HG03103 (cell line): ENCODE measurements around the gene ABHD16B.
"Not testable (repeated sequence)": the region's sequence is repeated elsewhere in the genome, so short reads cannot be mapped to it uniquely, and the experiment has no call there.

ENCODE experiments used
- ATAC-seq: cut with Tn5 transposase; IDR thresholded peaks from one replicate; pipeline ENCODE4 v1.9.1; 2021; ENCODE audit warnings: low read depth; ENCODE audit not compliant: unreplicated experiment

The ABHD16B gene

DNA sequence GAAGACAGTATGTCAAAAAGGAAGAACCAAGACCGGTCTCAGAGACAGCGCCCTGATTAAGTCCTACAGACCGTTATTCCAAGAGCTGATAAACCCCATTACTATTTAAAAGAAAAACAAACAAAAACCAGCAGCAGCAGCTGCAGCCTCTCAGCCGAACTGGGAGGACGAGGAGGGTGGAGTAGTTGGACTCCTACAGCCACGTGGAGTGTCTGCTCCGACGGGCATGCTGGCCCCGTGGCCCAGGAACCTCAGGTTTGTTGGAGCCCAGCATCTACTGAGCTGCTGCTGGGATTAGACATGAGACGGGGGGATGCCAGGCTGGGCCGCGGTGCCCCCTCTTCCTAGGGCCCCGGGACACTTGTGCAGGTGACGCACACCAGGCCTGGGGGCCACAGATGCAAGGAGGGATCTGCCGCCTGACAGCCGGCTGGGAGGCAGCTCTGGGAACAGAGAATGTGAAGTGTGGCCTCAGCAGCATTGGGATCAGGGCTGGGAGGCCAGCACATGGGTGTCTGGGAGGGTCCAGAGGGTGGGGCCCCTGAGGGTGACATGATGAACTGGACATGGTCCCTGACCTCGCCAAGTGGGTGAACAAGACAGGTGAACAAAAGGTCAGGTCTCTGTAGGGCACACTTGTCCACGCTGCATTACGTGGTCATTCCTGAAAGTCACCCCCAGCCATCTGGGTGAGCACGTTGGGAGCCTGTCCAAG is 27.4 kb upstream of the ABHD16B start:
- no peak for ATAC-seq

DNA sequence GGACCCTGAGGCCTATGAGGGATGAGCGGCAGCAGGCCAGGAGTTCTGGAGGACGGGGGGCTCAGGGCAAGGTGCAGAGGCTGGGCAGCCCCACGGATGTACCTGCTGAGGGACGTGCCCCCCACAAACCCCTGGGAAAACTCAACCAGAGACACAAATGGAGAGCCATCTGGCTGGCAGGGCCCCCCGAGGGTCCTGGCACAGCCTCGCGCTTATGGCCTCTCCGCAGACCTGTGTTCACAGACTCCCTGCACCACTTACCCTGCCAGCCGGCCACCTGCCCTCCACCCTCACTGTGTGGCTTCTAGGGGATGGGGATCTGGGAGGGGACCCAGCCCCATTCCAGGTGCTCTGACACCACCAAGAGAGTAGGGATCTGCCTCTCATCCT is 26.8 kb upstream of the ABHD16B start:
- ATAC-seq = no peak

DNA sequence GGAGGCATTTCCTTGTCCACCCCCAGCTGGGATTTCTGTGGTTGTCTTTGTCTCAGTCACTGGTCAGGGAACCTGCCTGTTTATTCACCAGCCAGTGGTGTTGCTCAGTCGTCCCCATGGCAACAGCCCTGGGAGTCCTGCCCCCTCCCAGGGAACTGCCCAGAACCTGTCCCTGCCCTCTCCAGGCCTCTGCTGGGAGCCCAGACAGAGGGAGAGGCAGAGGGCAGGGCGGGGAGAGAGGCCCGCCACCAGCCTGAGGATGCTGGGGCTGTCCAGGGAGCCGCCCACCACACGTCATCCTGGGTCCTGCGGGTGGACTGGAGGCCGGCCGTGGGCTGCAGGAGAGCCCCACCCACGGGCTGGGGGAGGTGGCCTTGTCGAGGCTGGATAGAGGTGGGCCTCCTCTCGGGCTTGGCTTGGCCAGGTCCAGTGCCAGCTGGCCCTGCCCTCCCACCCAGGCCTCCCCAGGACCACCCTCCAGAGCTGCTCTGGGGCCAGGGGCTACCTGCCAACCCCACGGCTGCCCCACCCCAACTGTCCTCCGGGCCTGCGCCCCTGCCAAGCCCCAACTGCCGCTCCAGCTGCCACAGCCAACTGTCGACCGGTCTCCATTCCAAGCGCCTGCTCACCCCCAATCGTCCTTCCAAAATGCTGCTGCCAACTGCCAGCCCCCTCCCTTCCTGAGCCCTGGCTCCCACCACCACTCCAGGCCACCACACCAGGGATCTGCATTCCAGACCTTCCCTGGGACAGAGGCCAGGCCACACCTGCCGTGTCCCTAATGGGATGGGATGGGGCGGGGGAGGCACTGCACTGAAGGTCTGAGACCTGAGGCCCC is 26.1 kb upstream of the ABHD16B start:
- no peak for ATAC-seq

DNA sequence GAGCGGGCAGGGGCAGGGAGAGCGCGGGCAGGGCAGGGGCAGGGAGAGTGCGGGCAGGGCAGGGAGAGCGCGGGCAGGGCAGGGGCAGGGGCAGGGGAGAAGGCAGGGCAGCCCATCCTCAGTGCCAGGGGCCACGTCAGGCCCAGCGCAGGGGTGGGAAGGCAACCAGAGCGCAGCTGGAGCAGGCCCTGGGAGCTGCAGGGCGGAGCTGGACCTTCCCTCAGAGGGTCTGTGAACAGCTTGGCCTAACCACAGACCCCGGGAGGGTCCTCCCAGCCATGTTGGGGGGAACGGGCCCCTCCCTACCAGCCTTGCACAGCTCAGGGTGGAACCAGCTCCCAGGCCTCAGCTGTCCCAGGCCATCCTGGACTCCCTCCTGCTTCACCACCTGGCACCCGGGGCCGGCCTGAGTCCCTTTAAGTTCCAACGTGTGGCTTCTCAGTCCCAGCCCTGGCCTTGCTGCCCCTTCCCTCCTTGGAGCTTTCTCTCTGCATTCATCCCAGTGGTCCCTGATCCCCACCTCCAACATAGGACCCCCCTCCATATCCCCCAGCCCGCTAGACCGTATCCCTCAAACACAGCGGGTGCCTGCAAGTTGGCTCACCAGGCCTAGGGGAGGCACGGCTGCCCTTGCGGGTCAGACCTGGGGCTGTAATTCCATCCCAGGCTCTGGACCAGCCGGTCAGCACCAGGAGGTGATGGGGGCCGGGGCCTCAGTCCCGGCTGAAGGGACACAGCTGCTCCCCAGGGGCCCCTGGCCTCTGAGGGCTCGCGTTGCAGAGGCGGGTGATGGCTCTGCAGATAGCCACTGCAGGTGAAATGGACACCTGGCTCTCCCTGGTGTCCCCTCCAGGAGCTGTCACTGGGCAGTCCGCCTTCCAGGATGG is 24.6 kb upstream of the ABHD16B start:
- no peak for ATAC-seq

DNA sequence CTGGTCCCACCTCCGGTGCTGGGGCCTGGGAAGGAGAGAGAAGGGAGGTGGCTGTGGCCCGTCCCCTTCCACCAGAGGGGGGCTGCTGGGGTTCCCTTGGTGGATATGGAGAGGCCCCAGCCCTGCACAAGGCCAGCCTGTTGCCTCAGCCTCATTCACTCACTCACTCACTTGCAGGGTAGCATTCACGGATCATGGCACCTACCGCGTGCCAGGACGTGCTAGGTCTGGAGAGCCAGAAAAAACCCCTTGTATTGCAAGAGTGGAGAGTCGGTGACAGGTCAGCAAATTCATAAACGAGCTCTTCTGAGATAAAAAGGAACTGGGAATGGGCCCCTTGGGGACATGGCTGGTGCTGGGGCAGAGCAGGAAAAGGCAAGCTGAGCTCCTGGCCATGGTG is 23.8 kb upstream of the ABHD16B start:
- ATAC-seq = no peak

DNA sequence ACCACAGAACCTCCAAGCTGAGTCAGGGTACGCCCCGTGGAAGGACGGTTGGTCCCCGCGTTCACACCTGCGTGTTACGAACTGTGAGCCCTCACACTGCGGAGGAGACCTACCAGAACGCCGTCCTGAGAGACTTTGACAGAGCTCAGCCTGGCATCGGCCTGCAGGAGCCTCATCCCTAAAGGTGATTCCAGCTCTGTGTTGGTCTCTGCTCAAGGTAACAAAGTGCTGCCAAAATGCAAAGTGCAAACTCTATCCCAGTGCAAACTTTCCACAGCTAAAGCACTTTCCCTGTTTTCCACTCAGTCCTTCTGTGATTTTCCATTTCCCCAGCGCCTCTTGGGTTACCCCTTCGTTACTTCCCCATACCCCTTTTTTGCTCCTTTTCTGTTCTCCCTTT is 21.7 kb upstream of the ABHD16B start:
- no peak for ATAC-seq

DNA sequence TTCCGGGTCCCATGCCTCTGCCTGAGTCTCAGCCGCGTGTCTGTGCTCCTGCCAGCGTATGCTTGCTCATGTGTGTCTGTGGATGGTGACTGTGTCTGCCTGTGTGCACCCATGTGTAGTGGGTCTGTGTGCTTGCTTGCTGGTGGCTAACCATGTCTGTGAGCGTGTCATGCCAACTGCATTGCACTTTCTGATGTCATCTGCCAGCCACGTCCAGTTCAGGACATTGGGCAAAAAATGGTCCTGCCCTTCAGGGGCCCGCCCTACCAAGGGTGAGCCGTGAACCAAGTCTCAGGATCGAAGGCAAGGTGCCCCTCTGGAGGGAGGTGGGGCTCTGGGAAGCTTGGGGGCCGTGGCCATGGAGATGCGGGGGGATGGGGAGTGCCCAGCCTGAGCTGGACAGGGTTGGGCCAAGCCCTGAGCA is 20.9 kb upstream of the ABHD16B start:
- ATAC-seq = no peak

DNA sequence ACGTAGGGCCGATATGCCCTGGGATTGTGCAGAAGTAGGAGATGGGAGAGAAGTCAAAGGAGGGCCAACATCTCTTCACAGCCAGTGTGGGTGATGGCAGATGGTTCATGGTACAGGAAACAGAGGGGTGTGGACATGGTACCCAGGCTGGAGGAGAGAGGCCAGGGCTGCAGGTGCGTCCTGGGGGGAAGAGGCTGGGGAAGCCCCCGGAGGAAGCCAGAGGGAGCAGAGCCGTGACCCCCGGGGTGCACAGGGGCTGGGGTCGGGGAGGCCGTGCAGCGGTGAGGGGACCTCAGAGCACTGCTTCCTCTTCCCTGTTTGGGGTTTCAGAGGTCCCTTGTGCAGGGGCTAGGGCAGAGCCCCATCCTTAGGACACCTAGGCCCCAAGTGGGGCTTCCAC is 19.0 kb upstream of the ABHD16B start:
- ATAC-seq = no peak

DNA sequence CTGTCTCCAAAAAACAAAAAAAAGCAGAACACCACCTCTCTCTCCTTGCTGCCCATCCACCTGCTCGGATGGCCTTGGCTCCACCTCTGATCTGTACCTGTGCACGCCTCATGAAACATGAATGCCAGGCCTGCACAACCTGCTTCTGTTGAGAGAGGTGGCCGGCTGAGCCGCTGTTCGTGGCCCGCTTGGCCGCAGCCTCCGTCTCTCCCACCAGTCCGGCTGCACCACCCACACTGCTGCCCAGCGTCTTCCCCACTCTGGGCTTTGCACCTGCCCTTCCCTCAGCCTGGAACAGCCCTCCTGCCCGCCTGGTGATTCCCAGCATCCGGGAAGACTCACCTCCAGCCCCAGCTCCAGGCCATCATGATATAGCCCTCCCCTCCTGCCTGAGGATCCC is 18.1 kb upstream of the ABHD16B start:
- no peak for ATAC-seq

DNA sequence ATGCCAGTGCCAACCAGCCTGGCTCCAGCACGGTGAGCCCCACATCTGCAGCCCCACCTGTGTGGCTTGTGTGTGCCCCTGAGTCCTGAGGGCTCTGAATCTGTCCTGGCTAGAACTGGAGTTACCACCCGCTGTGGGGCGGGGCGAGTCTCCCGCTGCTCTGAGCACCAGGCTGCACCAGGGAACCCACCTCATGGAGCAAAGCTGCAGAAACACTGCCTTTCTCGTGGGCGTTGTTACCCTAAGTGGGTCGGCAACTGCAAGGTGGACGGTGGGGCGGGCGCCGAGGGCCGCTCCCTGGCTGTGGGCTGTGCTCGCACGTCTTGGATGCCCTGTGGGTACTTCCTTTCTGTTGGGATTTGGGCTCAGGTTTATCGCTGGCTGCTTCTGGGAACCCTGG is 17.5 kb upstream of the ABHD16B start:
- no peak for ATAC-seq

DNA sequence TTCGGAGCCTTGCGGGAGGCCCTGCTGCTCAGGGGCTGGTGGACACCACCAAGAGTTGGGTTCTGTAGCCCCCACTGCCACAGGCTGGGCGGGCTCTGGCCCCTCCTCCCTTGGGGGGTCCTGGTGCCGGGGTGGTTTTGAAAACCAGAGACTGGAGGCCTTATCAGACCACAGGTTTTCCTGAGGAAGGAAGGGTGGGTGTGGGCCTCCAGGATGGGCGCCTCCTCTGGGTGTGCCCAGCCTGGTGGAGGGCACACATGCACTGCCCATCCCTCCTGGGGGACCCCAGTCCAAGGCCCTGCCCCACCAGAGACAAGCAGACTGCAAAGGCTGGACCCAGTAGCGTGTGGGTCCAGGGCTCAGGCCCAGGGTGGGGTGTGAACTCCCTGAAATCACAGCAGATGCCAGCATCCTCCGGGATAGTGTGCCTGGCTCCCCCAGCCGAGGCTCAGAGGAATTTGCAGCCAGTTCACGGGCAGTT is 16.7 kb upstream of the ABHD16B start:
- no peak for ATAC-seq

DNA sequence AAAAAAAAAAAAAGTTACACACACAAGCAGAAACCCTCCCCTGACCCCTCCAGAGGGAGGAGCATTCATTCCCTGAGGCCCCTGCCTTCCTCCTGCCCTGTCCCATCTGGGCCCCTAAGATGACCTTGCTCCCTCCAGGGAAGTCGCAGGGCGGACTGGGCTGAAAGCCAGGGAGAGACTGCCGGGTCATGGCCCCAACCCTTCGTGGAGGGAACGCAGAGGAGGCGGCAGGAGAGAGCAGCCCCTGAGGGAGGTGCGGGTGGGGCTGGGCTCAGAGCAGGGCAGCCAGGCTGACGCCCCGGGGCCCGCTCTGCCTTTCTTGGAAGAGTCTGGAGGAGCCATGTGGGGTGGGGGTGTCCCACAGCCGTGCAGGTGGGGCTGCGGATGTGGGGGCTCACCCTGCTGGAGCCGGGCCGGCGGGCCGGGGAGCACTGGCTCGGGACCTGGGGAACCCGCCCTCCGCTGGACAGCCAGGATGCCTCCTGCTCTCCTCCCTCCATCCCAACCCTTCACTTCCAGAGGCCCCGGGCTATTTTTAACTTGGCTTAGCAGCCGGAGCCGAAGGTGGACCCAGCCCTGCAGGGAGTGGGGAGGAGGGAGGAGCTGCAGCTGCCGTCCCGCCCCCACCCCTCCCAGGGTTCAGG is 15.0 kb upstream of the ABHD16B start:
- no peak for ATAC-seq

DNA sequence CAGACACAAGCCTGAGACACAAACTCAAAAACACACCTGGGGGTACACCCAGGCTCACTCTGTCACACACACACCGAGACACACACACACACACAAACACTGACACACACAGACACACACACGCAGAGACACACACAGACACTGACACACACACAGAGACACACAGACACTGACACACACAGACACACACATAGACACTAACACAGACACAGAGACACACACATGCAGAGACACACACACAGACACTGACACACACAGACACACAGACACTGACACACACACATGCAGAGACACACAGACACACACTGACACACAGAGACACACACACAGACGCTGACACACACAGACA is 14.4 kb upstream of the ABHD16B start:
- no peak for ATAC-seq

DNA sequence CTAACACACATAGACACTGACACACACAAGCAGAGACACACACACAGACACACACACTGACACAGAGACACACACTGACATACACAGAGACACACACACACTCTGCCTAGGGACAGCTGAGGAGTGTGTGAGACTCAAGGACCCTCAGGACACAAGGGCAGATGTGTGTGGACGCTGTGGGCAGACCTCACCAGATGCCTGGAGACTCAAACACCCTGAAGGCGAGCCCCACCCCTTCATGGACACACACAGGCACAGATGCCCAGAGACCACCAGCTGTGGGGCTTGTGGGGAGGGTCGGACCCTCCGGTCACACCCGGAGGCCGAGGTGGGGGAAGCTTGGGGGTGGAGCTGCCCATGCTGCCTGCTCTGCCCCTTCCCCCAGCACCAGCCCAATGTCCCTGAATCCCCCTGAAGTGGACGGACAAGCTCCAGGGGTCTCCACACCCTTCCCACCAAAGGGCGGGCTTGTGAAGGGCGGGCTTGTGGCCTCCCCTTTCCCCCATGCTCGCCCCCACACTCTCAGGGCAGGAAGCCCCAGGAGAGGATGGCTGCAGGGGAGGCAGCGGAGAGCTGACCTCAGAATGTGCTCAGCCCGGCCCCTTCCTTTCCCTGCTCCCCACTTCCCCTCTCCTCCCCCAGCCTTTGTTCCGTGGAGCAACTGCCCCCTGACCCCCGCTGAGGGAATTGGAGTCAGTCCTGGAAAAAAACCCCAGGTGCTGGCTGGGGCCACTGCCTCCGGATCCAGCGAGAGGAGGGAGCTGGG is 13.9 kb upstream of the ABHD16B start:
- ATAC-seq = no peak

DNA sequence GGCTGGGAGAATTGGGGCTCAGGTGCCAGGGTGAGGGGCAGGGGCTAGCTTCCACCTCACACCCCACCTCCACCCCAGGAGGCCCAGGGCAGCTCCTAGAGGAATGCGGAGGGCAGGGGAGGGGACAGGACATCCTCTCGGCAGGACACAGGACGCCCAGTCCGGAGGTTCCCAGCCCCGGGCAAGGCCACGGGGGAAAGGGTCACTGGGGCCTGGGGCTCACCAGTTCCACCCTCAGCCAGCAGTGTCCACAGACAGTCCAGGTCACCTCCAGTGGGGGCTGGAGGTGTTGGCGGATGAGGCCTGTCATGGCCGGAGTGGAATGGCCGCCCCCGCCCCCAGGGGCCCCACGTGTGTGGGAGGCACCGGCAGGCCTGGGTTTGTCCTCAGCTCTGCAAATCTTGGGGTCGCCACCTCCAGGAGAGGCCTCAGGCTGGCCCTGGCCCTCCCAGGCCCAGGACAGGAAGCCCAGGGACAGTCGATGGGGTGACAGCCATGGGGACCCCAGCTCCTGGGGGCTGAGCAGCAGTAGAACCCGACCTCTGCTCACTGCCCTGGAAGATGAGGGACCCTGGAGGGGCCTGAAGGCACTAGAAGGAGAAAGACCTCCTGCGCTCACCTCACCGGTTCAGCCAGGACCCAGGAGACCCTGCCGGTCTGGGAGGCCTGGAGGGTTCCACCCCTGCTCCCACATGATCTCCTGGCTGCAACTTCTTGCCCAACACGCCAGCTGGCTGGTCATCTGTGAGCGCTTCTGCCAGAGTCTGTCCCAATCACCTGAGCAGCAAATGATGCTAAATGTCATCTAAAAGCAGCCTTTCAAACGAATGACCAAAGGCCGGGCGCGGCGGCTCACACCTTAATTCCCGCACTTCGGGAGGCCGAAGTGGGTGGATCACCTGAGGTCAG is 13.0 kb upstream of the ABHD16B start:
- ATAC-seq = no peak

DNA sequence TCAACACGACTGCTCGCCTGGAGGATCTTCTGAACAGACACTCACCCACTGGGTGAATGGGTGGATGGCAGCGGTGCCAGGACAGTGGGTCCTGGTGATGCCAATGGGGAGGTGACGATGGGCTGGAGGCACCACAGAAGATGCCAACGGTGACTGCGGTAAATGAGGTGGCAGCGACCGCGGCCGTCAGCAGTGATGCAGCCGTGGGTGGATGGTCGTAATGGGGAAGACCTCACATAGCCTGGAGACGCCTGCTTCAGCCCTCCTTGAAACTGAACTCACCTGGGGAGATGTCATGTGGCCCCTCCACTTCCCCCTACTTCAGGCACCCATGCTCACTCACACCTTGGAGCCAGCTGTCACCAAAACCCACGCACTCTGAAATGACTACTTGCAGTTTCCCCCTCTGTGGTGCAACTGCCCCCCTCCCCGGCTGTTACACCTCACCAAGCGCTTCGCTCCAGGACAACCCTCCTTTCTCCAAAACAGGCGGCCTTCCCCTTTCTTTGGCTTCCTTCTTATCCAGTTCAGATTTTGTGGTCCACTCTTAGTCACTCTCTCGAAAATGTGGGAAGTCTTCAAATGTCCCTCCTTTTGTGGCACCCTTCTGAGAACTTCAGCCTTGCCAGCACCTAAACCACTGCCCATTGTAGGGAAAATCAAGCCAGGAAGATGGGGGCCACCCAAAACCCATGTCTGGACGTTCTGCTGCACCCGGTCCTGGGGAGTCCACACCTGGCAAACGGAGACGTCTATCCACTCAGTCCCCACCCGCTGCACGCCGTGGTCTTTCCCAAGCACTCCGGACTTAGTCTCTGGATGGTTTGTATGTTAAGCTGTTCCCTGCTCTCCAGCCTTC is 10.4 kb upstream of the ABHD16B start:
- no peak for ATAC-seq

DNA sequence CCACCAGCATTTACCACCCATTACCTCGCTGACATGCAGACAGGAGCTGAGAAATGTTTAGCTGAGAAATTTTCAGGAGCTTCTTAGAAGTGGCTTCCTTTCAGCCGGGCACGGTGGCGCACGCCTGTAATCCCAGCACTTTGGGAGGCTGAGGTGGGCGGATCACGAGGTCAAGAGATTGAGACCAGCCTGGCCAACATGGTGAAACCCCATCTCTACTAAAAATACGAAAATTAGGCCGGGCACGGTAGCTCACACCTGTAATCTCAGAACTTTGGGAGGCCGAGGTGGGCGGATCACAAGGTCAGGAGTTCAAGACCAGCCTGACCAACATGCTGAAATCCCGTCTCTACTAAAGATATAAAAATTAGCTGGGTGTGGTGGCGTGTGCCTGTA is 9.8 kb upstream of the ABHD16B start:
- not testable (repeated sequence) for ATAC-seq

DNA sequence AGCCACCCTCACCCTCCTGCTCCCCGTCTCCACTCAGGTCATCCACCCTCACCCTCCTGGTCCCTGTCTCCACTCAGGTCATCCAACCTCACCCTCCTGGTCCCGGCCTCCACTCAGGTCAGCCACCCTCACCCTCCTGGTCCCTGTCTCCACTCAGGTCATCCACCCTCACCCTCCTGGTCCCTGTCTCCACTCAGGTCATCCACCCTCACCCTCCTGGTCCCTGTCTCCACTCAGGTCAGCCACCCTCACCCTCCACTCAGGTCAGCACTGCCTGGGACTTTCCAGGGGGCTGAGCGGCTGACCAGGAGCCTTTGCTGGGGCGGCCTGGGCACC is 7.6 kb upstream of the ABHD16B start:
- not testable (repeated sequence) for ATAC-seq
